Progenitor cell of endocrine pancreas (in vitro differentiated cells): ENCODE results near the gene TXNRD2. TPM values are rescaled to one million over a fixed set of nuclear protein-coding genes. Genes with fewer than 3 reads are reported as not detected.

Experiments used
- DNase-seq: peaks from one replicate; pipeline ENCODE4 v3.0.0; 2021; ENCODE audit warnings: low spot score; ENCODE audit not compliant: unreplicated experiment
- H3K27ac Mint-ChIP-seq: 2 replicates; pipeline ENCODE4 v1.8.0; 2021; ENCODE audit warnings: mild to moderate bottlenecking, moderate library complexity, mixed read lengths
- H3K27me3 Mint-ChIP-seq: 2 replicates; pipeline ENCODE4 v1.8.0; 2021; ENCODE audit warnings: mixed read lengths
- H3K36me3 Mint-ChIP-seq: 2 replicates; pipeline ENCODE4 v1.8.0; 2022; ENCODE audit warnings: mixed read lengths; ENCODE audit not compliant: insufficient read depth
- H3K4me1 Mint-ChIP-seq: 2 replicates; pipeline ENCODE4 v1.8.0; 2021; ENCODE audit warnings: low read depth, mixed read lengths
- H3K4me3 Mint-ChIP-seq: 2 replicates; pipeline ENCODE4 v1.8.0; 2021; ENCODE audit warnings: low read depth, mild to moderate bottlenecking, moderate library complexity, mixed read lengths
- H3K9me3 Mint-ChIP-seq: 2 replicates; pipeline ENCODE4 v1.8.0; 2021; ENCODE audit warnings: low read depth, mixed read lengths
- total RNA-seq: library from RNA; stranded (reverse); gene quantifications from 2 replicates; pipeline ENCODE4 v1.2.1, GENCODE V29; 2021
- TF ChIP-seq, protein P1 (sequence below): fragments of 200-600 bp; sonication (generic); IDR thresholded peaks from one replicate; pipeline ENCODE4 v1.5.0; 2021; ENCODE audit warnings: antibody characterized with exemption, mild to moderate bottlenecking; ENCODE audit not compliant: unreplicated experiment

TXNRD2 gene
- total RNA-seq, 1 donor from 2014 or later: 14.0 TPM

DNA sequence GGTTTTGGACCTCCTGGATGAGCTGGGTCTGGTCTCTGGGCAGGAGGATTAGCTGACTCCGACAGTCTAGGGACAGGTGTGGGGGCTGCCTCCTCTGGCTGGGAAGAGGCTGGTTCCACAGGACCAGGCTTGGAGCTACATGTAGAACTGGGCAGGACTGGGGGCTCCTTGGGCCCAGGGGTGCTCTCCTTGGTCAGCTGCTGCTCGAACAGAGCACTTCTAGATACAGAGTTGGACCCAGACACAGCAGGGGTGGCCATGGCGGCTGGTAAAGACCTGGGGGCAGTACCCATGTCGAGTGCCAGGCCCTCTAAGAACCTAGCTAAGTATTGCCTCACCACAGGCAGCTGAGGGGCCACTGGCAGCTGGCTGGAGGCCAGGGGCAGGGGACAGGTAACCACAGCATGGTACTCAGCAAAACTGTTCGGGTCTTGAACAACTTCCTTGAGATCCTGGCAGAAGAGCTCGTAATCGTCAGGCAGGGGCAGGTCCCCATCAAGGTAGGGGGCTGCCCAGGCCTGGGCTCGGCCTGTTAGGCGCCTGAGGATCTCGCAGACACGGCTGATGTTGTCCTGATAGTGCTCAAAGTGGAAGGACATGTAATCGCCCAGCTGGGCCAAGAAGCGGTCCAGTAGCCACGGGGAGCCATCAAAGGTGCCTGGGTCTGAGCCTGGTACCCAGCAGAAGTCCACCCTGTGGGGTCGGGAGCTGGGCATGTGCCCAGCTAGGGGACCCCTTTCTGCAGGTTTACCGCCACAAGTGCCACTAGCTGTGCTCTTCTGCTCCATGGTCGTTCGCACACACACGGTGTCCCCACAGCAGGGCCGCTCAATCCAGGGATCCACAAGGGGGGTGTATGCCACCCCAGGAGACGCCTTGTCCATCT is 90.1 kb downstream of the TXNRD2 start:
- no peaks in the 10 kb centered on the region for H3K27me3 Mint-ChIP-seq
- peaks cover 37% of the 10 kb centered on the region for H3K4me1 Mint-ChIP-seq
- no peak overlapping the region for H3K27ac Mint-ChIP-seq
- TF ChIP-seq, protein P1, sequence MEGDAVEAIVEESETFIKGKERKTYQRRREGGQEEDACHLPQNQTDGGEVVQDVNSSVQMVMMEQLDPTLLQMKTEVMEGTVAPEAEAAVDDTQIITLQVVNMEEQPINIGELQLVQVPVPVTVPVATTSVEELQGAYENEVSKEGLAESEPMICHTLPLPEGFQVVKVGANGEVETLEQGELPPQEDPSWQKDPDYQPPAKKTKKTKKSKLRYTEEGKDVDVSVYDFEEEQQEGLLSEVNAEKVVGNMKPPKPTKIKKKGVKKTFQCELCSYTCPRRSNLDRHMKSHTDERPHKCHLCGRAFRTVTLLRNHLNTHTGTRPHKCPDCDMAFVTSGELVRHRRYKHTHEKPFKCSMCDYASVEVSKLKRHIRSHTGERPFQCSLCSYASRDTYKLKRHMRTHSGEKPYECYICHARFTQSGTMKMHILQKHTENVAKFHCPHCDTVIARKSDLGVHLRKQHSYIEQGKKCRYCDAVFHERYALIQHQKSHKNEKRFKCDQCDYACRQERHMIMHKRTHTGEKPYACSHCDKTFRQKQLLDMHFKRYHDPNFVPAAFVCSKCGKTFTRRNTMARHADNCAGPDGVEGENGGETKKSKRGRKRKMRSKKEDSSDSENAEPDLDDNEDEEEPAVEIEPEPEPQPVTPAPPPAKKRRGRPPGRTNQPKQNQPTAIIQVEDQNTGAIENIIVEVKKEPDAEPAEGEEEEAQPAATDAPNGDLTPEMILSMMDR: no peak
- H3K4me3 Mint-ChIP-seq: peak overlapping the region; percentile 24
- DNase-seq: no peak
- no peaks in the 10 kb centered on the region for H3K9me3 Mint-ChIP-seq
- peaks cover 13% of the 10 kb centered on the region for H3K36me3 Mint-ChIP-seq

DNA sequence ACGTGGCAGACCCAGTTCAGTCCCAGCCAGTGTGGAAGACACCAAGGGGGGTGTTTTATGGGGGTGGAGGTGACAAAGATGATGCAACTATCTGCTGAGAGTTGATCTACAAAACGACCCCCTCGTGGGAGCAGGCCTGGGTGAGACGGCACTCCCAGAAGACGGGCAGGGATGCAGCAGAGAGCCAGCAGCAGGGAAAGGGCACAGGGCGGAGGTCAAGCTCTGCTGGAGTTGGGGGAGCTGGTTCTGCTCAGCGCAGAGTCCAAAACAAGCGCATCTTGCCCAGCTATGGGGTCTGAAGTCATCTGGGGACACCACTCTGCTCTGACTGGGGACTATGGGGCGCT is 90.9 kb downstream of the TXNRD2 start:
- Mint-ChIP-seq H3K9me3 (no peaks in the 10 kb centered on the region), H3K27ac (peak overlapping the region; percentile 94)

DNA sequence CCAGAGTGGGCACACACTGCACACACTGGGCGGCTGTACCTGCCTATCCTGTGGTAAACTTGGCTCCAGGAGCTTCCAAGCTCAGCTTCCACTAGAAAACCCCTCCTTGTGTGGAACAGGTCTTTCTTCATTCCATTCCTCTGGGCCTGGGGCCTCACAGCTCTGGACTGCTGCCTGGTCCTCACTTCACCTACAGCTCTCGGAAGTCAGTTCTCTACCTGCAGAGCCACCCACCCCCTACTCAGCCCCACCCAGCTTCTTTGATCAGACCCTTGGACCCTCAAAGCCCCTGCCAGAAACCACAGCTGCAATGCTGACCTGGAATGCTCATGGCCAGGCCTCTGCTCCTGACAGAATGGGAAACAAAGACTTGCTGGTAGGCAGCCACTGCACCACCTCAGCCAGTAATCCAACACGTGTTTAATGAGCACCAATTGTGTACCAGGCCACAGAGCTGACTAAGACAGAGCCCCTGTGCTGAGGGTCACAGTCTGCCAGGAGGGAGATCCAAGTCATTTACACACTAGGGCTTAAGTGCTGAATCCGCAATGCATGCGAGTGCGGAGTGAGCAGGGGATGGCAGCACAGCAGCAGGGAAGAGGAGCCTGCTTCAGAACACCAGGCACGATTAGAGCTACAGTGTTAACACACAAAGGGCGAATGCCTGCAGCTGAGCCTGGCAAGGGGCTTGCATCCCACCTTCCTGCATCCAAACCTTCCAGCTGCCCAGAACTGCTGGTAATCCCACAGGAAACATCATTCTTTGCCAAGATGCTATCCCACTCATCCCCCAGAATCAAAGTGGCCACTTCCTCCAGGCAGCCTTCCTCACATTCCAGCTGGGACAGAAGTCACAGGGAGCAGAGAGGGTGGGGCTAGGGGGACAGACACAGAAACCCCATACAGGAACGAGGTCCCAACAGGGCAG is 91.5 kb downstream of the TXNRD2 start:
- no peak for DNase-seq
- Mint-ChIP-seq H3K27me3 (no peaks in the 10 kb centered on the region), H3K27ac (peak overlapping the region; percentile 94), H3K4me1 (peaks cover 33% of the 10 kb centered on the region), H3K4me3 (peak overlapping the region; percentile 15), H3K9me3 (no peaks in the 10 kb centered on the region), H3K36me3 (peaks cover 13% of the 10 kb centered on the region)
- TF ChIP-seq, protein P1: no peak

More for the DNA sequence above, 90.9 kb downstream of the TXNRD2 start:
- Mint-ChIP-seq H3K27me3 (no peaks in the 10 kb centered on the region), H3K4me3 (no peak overlapping the region), H3K36me3 (peaks cover 13% of the 10 kb centered on the region), H3K4me1 (peaks cover 33% of the 10 kb centered on the region)
- no peak for DNase-seq
- TF ChIP-seq, protein P1: no peak

- Mint-ChIP-seq H3K27me3 (no peaks in the 10 kb centered on the region), H3K4me3 (no peak overlapping the region), H3K4me1 (peaks cover 27% of the 10 kb centered on the region), H3K9me3 (no peaks in the 10 kb centered on the region), H3K36me3 (peaks cover 13% of the 10 kb centered on the region), H3K27ac (no peak overlapping the region)
- DNase-seq: no peak
- TF ChIP-seq, protein P1: no peak
Observed at GRCh38 chr22:19848298-19849224, 93.1 kb downstream of the TXNRD2 start.
